COLO829 (cell line): ENCODE data around the gene FBXL2.
"Not testable (repeated sequence)": the region's sequence is repeated elsewhere in the genome, so short reads cannot be mapped to it uniquely, and the experiment has no call there.

ENCODE experiments used
- DNase-seq: peaks from one replicate; pipeline ENCODE4 v3.0.0; 2012; ENCODE audit warnings: low spot score

FBXL2 gene

GRCh38 chr3:33388374-33389100, 111.3 kb downstream of the FBXL2 start:
- no peak for DNase-seq

GRCh38 chr3:33389908-33390307, 112.7 kb downstream of the FBXL2 start:
- DNase-seq = no peak

DNA sequence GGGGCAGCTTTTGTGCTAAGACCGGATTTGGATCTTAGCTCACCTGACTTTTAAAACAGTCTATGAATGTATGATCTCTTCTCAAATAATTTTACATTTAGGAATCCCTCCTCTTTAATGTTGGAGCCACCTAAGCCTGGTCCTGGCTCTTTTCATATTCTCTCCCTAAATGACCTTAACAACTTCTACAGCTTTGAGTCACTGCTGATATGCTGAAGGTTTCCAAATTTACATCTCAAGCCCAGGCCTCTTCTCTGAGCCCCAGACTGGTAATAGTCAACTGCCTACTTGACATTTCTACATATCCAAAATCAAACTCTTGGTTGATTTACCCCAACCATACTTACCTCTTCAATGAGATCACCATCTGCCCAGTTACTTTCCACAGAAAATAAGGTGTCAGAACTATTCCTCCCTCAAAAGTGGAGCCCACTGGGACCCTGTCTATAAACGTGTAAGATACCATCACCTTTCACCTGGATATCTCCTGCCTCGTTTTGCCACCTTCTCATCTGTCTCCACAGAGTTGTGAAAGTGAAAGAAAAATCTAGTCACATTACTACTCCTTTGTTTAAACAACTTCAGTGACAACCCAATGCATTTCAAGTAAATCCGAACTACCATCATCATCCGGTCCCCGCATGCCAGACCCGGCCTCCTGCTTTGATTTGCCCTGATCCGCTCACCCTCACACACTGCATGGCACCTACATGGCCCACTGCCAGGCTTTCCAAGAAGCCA, 114.2 kb downstream of the FBXL2 start:
- no peak for DNase-seq

DNA sequence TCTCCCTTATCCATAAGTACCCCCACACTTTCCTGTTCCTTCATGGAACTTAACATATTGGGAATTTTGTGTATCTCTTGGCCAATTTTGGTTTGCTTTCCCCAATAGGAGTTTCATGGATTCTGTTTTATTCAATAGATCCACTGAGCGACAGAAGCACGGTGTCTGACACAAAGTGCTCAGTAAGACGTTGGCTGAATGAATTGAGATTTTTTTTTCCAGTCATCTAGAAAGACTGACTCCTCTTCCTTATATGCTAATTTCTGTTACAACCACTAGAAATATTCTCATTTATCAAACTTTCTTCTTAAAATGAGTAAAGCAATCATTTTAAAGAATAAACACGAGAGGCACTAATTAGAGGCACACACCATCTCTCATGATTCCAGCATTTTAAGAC, 114.9 kb downstream of the FBXL2 start:
- DNase-seq = no peak

GRCh38 chr3:33392703-33393125, 115.5 kb downstream of the FBXL2 start:
- peak; percentile 86 for DNase-seq

- DNase-seq = no peak
Measured at GRCh38 chr3:33394403-33395054, 117.3 kb downstream of the FBXL2 start.

DNA sequence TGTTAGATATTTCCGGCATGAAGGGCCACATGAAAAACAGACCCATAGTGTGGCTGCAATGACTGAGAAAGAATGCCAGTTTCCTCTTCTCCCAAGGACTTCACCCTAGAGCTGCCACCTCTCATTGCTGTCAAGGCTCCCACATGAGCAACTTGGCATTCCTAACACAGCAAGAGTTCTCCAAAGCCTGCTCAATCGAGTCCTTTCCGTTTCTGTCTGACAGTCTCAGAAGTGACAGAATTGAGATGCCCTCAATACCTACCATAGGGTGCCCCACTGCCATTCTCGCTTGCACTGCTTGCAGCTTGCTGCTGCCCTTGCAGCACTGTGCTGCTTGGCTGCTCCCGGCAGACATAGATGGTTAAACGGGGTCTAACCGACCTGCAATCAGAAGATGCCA, 118.7 kb downstream of the FBXL2 start:
- DNase-seq = no peak

GRCh38 chr3:33398410-33398809, 121.2 kb downstream of the FBXL2 start:
- no peak for DNase-seq

- DNase-seq = no peak
Measured at GRCh38 chr3:33401781-33402180, 124.5 kb downstream of the FBXL2 start.

DNA sequence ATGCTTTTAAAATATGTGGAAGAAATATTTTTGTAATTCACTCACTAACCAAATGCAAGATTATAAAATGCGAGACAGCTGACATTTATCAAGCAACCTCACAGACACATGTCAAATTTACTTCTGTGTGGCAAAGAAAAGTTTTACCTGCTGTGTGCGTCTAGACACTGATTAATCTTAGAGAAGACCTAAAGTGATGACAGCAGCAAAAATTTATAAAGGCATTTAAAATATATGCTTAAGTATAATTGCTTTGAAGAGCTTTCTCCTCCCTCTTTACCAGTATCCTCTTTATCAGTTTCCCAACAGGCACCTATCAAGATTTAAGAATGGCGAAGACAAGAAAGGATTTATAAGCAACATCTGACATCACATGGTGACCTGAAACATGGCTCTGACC, 125.7 kb downstream of the FBXL2 start:
- DNase-seq = no peak

DNA sequence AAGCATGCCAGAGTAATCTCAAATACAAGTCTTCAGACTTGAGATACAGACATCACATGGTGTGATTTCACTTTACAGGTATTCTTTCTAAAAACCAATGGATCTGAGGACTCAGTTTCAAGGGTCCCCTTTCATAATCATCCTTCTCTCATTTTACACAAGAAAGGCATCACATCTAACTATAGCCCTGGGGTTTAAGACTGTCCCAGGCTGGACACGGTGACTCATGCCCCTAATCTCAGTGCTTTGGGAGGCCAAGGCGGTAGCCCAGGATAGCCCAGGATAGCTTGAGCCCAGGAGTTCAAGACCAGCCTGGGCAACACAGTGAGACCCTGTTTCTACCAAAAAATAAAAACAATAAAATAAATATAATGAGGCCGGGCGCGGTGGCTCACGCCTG, 126.5 kb downstream of the FBXL2 start:
- DNase-seq = no peak

- not testable (repeated sequence) for DNase-seq
Measured at GRCh38 chr3:33410816-33411215, 133.6 kb downstream of the FBXL2 start.

DNA sequence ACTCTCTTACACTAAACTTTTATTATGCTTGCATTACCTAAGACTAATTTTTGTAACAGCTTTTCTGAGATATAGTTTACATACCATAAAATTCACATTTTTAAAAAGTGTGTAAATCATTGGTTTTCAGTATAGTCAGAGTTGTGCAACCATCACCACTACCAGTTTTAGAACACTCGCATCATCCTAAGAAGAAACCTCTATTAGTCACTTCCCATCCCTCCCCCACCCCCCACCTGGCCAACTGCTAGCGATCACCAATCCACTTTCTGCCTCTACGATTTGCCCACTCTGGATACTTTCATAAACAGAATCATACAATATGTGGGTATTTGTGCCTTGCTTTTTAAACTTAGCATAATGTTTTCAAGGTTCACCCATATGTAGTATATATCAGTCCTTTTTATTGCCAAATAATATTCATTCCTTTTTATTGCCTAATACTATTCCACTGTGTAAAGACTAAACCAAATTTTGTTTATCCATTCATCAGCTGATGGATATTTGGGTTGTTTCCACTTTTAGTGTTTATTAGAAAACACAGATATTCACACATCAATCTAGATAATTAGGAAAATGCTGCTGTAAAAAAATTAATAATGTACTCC, 139.9 kb downstream of the FBXL2 start:
- DNase-seq = no peak

- no peak for DNase-seq
Measured at GRCh38 chr3:33419948-33420347, 142.7 kb downstream of the FBXL2 start.

DNA sequence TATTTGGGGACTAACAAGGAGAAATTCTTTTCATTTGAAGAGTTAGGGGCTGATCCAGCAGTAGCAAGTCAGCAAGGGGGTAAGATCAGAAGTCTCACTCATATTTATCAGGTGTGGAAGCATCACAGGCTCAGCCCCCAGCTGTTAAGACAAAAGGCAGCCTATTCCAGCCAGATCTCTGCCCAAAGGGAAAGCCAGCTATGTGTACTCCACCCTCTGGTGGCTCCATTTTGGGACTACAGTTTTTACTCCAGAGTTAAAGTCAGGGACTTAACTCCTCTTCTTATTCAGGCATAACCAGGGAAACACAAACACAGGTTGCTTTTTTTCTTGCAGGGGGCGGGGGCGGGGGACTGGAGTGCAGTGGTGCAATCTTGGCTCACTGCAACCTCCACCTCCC, 143.7 kb downstream of the FBXL2 start:
- no peak for DNase-seq

DNA sequence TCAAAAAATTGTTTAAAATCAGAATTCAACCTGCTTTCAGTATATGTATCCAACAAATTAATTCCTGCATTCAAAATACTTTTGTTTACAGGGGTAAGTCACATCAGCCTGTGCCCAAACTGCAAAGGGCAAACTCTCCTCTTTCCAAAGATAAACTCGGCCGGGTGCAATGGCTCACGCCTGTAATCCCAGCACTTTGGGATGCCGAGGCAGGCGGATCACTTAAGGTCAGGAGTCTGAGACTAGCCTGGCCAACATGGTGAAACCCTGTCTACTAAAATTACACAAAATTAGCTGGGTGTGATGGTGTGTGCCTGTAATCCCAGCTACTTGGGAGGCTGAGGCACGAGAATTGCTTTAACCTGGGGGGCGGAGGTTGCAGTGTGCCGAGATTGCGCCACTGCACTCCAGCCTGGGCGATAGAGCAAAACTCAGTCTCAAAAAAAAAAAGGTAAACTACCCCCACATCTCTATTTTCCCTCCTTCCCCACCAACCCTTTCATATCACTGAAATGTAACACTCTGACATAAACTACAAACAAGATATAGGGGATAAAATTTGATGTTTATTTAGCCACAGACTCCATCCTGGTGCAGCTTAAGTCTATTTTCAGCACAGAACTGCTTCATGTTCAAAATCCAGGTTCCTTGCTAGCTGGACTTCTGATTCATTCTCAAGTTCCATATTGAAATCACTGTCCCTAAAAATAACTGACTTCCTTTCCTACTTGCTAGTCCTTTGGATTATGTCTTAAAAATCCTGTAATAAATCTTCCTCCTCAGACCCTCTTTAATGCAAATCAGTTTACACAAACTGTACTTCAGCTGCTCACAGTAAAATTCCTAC, 147.6 kb downstream of the FBXL2 start:
- no peak for DNase-seq

DNA sequence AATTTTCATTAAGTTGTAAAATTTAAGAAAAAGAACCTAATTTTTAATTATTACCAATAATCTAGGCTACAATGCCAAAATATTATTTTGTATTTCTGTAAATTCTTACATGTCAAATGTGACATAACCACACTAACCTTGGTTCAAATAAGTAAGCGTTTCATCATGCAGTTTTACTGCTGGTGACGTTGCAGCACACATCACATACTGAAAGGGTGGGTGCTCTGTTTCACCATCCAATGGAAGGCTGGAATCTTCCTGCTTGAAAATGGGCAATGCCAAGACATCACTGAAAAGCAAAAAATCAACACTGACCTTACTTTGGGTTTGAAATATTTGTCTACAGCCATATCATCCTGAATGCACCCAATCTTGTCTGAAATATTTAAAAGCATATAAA, 148.2 kb downstream of the FBXL2 start:
- DNase-seq = no peak

- DNase-seq = no peak
Measured at GRCh38 chr3:33426068-33426467, 148.8 kb downstream of the FBXL2 start.

GRCh38 chr3:33426630-33427317, 149.5 kb downstream of the FBXL2 start:
- DNase-seq = no peak

DNA sequence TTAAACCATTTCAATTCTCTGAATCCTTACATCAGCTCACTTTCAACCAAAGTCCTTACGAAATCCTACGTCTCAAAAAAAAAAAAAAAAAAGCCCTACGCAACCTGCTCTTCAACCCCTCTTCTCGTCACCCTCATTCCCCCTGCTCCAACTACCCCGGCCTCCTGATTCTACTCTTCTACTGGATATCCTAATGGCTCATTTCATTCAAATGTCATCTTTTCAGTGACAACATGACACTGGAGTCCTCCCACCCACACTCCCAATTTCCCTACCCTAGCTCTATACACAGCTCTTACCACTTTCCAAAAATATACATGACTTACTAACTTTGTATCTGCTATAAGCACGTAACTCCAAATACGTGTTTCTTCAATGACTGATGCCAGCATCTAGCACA, 151.5 kb downstream of the FBXL2 start:
- DNase-seq = no peak

- DNase-seq = not testable (repeated sequence)
Measured at GRCh38 chr3:33429306-33429705, 152.1 kb downstream of the FBXL2 start.
